Measurements from ENCODE around the gene IL1RAPL1.

DNA sequence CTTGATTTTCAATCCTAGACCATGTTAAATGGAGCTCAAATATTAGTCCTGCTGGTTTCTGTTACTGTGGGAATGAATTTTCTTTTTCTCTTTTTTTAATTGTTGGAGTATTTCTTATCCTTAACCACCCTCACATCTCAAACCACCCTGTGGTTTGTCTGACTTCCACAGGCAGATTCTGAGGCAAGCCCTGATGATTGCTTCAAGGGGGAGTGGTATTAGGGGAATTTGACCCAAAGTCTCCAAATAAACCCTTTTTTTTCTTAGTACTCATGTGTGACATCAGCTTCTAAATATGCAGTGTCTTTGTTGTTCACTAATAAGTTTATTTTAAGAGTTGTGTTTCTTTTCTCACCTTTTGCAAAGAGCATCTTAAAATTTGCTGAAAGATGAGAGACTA, 810.3 kb downstream of the IL1RAPL1 start:
- TF ChIP-seq, protein P1, sequence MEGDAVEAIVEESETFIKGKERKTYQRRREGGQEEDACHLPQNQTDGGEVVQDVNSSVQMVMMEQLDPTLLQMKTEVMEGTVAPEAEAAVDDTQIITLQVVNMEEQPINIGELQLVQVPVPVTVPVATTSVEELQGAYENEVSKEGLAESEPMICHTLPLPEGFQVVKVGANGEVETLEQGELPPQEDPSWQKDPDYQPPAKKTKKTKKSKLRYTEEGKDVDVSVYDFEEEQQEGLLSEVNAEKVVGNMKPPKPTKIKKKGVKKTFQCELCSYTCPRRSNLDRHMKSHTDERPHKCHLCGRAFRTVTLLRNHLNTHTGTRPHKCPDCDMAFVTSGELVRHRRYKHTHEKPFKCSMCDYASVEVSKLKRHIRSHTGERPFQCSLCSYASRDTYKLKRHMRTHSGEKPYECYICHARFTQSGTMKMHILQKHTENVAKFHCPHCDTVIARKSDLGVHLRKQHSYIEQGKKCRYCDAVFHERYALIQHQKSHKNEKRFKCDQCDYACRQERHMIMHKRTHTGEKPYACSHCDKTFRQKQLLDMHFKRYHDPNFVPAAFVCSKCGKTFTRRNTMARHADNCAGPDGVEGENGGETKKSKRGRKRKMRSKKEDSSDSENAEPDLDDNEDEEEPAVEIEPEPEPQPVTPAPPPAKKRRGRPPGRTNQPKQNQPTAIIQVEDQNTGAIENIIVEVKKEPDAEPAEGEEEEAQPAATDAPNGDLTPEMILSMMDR (conservative IDR thresholded peaks at IDR 0.05 in 1 of 2, IDR thresholded peaks at IDR 0.05 in 1 of 2; ENCODE audit: low read depth in 1 of 2, low read length in 2 of 2) = no peak
- TF ChIP-seq EZH2 (IDR thresholded peaks at IDR 0.05; ENCODE audit: low read length, missing control alignments) = no peak

All from fibroblast of lung (primary cell).